GM18873 (cell line): Measurements from ENCODE around the gene PPM1M.

ENCODE experiments used
- ATAC-seq: cut with Tn5 transposase; IDR thresholded peaks from one replicate; pipeline ENCODE4 v1.9.1; 2021; ENCODE audit warnings: mild to moderate bottlenecking, moderate library complexity, moderate number of reproducible peaks; ENCODE audit not compliant: unreplicated experiment, low FRiP score

Gene PPM1M

GRCh38 chr3:52245322-52246263 is at the start of gene PPM1M:
PPM1M (plus strand) TSS chr3:52245759; CDS start chr3:52245825, 66 bp downstream.
- no peak for ATAC-seq

DNA sequence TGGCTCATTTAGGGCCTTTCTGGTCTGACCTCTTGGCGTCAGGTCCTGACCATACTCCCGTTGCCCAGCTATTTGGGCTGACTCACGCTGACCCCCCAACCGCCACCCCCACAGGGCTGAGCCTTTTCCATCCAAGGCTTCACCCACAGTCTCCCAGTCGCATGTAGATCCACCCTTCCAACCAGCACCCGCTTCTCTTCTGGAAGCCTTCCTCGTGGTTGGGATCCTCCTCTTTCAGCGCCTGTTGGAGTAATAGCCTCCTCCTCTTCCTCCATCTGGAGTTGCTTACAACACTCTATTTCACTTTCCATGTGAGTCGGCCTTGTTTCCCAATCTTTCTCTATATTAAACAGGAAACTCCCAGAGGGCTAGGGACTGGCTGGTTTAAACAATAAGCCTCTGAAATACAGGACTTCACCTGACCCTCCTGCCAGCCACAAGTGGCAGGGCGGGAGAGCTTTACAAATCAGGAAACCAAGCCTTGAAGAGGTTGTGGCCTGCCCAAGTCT is 49.7 kb upstream of the PPM1M start:
- ATAC-seq: no peak

GRCh38 chr3:52196977-52197376 is 48.6 kb upstream of the PPM1M start:
- no peak for ATAC-seq

GRCh38 chr3:52197499-52197841 is 48.1 kb upstream of the PPM1M start:
- ATAC-seq: no peak

- ATAC-seq: peak; percentile 66
These were observed 47.5 kb upstream of the PPM1M start, which contains the start of gene ALAS1 for GRCh38 chr3:52197842-52198625. ALAS1 (plus strand) TSS chr3:52198160; CDS start chr3:52199242, 1,082 bp downstream.

DNA sequence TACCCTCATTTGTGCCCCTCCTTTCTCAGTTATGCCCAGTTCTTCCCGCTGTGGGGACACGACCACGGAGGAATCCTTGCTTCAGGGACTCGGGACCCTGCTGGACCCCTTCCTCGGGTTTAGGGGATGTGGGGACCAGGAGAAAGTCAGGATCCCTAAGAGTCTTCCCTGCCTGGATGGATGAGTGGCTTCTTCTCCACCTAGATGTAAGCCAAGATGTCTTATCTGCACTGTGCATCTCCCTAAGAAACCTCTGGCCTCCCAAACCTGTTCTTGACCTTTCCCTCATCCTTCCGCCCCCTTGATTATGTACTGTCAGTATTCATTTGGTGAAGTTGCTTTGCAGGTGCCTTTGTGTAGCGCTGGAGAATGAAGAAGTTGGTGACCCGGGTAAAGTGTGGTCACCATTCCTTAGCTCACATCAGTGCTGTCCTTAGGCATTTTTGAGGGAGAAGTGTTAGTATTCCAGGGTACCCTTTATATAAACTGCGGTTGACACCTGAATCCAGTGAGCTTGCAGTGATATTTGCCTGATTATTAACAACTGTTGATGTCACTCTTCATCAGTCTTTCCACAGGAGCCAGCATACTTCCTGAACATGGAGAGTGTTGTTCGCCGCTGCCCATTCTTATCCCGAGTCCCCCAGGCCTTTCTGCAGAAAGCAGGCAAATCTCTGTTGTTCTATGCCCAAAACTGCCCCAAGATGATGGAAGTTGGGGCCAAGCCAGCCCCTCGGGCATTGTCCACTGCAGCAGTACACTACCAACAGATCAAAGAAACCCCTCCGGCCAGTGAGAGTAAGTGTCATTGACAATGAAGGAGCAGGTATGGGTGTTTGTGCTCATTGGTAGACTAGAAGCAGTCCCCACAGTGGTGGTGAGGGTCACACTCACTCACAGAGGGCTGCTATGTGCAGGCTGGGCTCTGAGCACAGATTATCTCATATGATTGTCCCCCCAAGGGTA is 46.6 kb upstream of the PPM1M start:
- ATAC-seq: no peak

DNA sequence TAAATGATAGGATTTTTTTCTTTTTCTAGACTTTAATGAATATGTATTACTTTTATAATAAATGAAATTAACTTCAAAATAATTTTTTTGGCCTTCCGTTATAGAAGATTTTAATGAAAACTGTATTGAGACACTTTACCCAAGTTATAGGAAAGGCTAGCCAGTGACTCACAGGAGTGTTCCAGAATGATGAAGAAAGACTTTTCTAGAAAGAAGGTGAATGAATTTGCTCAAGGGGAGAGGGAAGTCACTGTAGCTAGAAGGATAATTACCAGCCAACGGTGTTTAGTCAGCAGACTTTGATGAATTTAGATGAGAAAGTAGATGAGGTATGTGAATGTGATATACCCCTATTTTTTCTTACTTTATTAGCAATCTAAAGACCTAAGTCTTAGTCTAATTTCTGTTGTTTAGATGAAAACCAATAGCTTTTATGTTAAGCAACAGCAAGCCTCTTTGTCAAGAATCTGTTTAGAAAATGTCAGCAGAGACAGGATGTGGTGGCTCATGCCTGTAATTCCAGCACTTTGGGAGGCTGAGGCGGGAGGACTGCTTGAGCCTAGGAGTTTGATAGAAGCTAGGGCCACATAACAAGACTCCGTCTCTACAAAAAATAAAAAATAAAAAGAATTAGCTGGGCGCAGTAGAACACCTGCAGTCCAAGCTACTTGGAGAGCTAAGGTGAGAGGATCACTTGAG is 44.4 kb upstream of the PPM1M start:
- no peak for ATAC-seq

GRCh38 chr3:52202384-52203077 is 43.0 kb upstream of the PPM1M start:
- no peak for ATAC-seq

DNA sequence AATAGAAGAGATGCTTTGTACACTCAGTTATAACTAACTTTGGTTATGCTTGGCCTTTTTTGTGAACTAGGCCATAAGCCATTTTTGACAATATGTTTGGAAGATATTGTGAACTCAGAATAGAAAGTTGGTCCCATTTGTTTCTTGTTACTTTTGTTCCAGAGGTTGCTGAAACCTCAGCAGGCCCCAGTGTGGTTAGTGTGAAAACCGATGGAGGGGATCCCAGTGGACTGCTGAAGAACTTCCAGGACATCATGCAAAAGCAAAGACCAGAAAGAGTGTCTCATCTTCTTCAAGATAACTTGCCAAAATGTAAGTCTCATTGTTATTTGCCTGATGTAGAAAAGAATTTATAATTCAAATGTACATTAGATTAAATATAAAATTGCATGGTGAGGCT is 41.9 kb upstream of the PPM1M start:
- ATAC-seq: no peak

DNA sequence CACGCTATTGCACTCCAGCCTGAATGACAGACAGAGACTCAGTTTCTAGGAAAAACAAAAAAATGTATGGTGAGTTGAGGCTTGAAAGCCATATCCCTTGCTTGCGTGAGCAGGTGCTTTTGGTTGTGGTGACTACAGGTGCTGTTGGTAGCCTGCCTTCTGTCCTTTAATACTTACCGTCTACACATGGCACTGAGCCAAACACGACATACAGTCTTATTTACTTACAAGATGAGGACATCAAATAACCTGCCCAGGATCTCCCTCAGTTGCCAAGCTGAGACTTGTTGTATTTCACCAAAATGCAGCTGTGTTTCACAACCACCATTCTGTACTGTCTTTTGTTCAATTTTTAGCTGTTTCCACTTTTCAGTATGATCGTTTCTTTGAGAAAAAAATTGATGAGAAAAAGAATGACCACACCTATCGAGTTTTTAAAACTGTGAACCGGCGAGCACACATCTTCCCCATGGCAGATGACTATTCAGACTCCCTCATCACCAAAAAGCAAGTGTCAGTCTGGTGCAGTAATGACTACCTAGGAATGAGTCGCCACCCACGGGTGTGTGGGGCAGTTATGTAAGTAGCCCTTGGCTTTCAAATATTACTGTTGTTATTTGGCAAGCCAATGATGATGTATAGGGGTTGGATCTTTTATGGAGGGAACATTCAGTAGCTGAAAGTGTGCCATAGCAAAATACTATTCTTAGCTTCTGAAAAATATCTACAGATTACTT is 41.1 kb upstream of the PPM1M start:
- ATAC-seq: no peak

GRCh38 chr3:52205727-52206372 is 39.7 kb upstream of the PPM1M start:
- ATAC-seq: no peak

- ATAC-seq: no peak
These were observed 37.0 kb upstream of the PPM1M start for GRCh38 chr3:52208556-52208955.

- ATAC-seq: no peak
These were observed 35.5 kb upstream of the PPM1M start for GRCh38 chr3:52210037-52210436.

DNA sequence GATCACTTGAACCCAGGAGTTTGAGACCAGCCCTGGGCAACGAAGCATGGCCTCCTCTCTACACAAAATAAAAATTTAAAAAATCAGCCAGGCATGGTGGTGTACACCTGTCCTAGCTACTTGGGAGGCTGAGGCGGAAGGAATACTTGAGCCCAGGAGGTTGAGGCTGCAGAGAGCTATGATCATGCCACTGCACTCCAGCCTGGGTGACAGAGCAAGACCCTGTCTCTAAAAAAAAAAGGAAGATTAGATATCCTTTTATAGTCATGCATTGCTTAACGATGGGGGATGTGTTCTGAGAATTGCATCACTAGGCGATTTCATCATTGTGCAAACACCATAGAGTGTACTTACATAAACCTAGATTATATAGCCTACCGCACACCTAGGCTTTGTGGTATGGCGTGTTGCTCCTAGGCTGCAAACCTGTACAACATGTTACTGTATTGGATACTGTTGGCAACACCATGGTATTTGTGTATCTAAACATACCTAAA is 35.0 kb upstream of the PPM1M start:
- no peak for ATAC-seq

GRCh38 chr3:52211268-52211891 is 34.2 kb upstream of the PPM1M start:
- ATAC-seq: no peak

GRCh38 chr3:52213005-52213404 is 32.6 kb upstream of the PPM1M start:
- ATAC-seq: no peak

- ATAC-seq: no peak
These were observed 31.7 kb upstream of the PPM1M start for GRCh38 chr3:52213901-52214300.
